ENCODE measurements around the gene RAX2. TPM values are rescaled to one million over a fixed set of nuclear protein-coding genes. Genes with fewer than 3 reads are reported as not detected.

The RAX2 gene
- total RNA-seq, 2 experiments from 2014 or later, result not detected

DNA sequence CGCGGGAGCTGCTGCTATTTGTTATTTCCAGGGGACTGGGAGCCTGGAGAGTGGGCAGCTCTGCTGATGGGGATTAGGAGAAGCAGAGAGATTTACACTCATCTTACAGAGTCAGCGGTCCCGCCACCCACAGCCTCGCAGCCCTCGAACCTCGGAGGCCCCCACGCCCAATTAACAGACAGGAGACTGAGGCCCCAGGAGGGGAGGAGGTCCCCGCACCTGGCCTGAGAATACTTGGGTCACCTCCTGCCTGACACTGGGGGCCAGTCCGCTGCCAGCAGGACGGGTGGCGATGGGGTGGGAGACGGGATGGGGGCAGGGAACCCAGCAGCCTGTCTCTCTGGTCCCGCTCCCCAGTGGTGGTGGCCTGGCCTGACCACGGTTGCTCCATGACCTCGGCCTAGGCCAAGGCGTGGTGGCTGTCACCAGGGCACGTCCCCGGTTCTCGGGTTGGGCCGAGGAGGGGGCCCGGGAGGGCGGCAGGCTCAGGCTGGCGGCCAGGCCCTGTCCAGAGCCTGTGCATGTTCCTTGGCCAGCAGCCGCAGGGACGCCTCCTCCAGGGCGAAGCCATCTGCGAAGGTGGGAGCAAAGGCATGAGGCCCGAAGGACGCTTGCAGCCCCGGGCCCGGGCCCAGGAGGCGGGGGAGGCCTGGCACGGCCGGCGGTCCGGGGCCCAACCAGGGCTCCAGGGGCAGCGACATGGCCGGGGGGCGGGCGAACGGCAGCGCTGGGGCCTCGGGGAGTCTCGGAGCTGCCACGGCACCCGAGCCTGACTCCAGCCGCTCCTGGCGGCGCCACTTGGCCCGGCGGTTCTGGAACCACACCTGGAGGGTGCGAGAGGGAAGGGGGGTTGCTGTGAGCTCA is 1.7 kb downstream of the RAX2 start:
- ATAC-seq (ENCODE audit: poor library complexity), result no peak
- H3K4me3 Mint-ChIP-seq, result no peak overlapping the region

DNA sequence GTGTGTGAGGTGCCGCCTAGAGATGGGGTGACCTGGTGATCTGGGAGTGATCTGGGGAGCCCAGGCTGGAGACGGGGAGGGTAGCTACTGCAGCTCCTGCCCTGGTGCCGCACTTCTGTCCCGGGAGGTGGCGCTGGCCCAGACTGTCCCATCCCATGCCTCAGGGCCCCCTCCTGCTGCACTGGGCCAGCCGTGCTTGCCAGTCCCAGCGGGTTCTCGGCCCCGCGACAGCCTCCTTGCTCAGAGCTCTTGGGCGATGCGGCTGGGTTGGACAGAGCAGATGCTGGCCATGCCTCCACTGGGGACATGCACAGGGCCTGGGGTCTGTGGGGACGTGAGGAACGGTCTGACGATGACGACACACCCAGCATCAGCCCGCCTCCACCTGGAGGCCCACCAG is 2.5 kb downstream of the RAX2 start:
- H3K4me1 Mint-ChIP-seq (ENCODE audit: low read depth), result peaks cover 5% of the 10 kb centered on the region
- peaks cover 31% of the 10 kb centered on the region for H3K36me3 Mint-ChIP-seq (ENCODE audit: low read depth)
- H3K4me1 ChIP-seq (ENCODE audit: insufficient read depth, low read length), result peaks cover 18% of the 10 kb centered on the region
- POLR2A ChIA-PET, result no interaction called here
- DNase-seq (no peak), ATAC-seq (ENCODE audit: poor library complexity) (no peak)
- H3K27ac ChIP-seq (ENCODE audit: low read depth in 1 of 2, low read length in 2 of 2), result no peak overlapping the region
- H3K4me3 ChIP-seq (ENCODE audit: low read length), result no peak overlapping the region
- no peak overlapping the region for H3K4me3 Mint-ChIP-seq
- intact Hi-C loops (cut with DNase I, micrococcal nuclease), result loop anchor here in 1 of 2 experiments (10.0 kb wide), 1 partner anchor 335 kb away; no protein-coding TSS in a partner anchor
- CTCF ChIA-PET, result no interaction called here
- TF ChIP-seq, protein P1, sequence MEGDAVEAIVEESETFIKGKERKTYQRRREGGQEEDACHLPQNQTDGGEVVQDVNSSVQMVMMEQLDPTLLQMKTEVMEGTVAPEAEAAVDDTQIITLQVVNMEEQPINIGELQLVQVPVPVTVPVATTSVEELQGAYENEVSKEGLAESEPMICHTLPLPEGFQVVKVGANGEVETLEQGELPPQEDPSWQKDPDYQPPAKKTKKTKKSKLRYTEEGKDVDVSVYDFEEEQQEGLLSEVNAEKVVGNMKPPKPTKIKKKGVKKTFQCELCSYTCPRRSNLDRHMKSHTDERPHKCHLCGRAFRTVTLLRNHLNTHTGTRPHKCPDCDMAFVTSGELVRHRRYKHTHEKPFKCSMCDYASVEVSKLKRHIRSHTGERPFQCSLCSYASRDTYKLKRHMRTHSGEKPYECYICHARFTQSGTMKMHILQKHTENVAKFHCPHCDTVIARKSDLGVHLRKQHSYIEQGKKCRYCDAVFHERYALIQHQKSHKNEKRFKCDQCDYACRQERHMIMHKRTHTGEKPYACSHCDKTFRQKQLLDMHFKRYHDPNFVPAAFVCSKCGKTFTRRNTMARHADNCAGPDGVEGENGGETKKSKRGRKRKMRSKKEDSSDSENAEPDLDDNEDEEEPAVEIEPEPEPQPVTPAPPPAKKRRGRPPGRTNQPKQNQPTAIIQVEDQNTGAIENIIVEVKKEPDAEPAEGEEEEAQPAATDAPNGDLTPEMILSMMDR (IDR thresholded peaks at IDR 0.05), result no peak
- no peaks in the 10 kb centered on the region for H3K27me3 Mint-ChIP-seq
- no peaks in the 10 kb centered on the region for H3K27me3 ChIP-seq (ENCODE audit: control insufficient read depth in 1 of 2, insufficient read depth in 2 of 2, low read length in 2 of 2)
- peaks cover 38% of the 10 kb centered on the region for H3K36me3 ChIP-seq (ENCODE audit: insufficient read depth, low read length)
- no peaks in the 10 kb centered on the region for H3K9me3 ChIP-seq (ENCODE audit: control insufficient read depth in 1 of 2, insufficient read depth in 1 of 2, low read length in 2 of 2)
- H3K27ac Mint-ChIP-seq, result no peak overlapping the region
- H3K9me3 Mint-ChIP-seq, result no peaks in the 10 kb centered on the region

More for the DNA sequence above, 1.7 kb downstream of the RAX2 start:
- TF ChIP-seq, protein P1 (IDR thresholded peaks at IDR 0.05), result no peak
- Histone ChIP-seq H3K4me3 (ENCODE audit: low read length) (no peak overlapping the region), H3K27ac (ENCODE audit: low read depth in 1 of 2, low read length in 2 of 2) (no peak overlapping the region), H3K9me3 (ENCODE audit: control insufficient read depth in 1 of 2, insufficient read depth in 1 of 2, low read length in 2 of 2) (no peaks in the 10 kb centered on the region), H3K27me3 (ENCODE audit: control insufficient read depth in 1 of 2, insufficient read depth in 2 of 2, low read length in 2 of 2) (no peaks in the 10 kb centered on the region), H3K36me3 (ENCODE audit: insufficient read depth, low read length) (peaks cover 32% of the 10 kb centered on the region), H3K4me1 (ENCODE audit: insufficient read depth, low read length) (peaks cover 14% of the 10 kb centered on the region)
- CTCF ChIA-PET, result no interaction called here
- Mint-ChIP-seq H3K9me3 (no peaks in the 10 kb centered on the region), H3K4me1 (ENCODE audit: low read depth) (peaks cover 5% of the 10 kb centered on the region), H3K27me3 (no peaks in the 10 kb centered on the region), H3K27ac (no peak overlapping the region), H3K36me3 (ENCODE audit: low read depth) (peaks cover 31% of the 10 kb centered on the region)
- POLR2A ChIA-PET, result no interaction called here
- intact Hi-C loops (cut with DNase I, micrococcal nuclease), result no loop called here
- no peak for DNase-seq

DNA sequence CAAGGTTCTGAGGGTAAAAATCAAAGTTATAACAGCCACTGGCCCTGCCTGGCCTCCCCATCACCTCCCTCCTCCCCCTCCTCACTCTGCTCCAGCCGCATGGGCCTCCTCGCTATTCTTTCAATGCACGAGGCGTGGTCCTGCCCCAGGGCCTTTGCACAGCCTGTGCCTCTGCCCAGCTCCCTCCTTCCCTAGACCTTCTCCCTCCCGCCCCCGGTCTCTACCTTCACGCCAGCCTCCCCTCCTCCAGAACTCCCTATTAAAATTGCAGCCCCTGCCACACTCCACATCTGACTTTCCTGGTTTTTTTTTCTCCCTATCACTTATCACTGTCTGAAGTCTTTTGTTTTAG is 3.3 kb downstream of the RAX2 start:
- H3K27me3 Mint-ChIP-seq, result no peaks in the 10 kb centered on the region
- no peak overlapping the region for H3K27ac ChIP-seq (ENCODE audit: low read depth in 1 of 2, low read length in 2 of 2)
- H3K27me3 ChIP-seq (ENCODE audit: control insufficient read depth in 1 of 2, insufficient read depth in 2 of 2, low read length in 2 of 2), result no peaks in the 10 kb centered on the region
- no peak overlapping the region for H3K27ac Mint-ChIP-seq
- no peaks in the 10 kb centered on the region for H3K9me3 Mint-ChIP-seq
- peaks cover 38% of the 10 kb centered on the region for H3K36me3 ChIP-seq (ENCODE audit: insufficient read depth, low read length)
- no peak overlapping the region for H3K4me3 ChIP-seq (ENCODE audit: low read length)
- POLR2A ChIA-PET, result no interaction called here
- H3K4me1 Mint-ChIP-seq (ENCODE audit: low read depth), result peaks cover 5% of the 10 kb centered on the region
- TF ChIP-seq, protein P1 (IDR thresholded peaks at IDR 0.05), result no peak
- intact Hi-C loops (cut with DNase I, micrococcal nuclease), result loop anchor here in 1 of 2 experiments (10.0 kb wide), 1 partner anchor 334 kb away; no protein-coding TSS in a partner anchor
- CTCF ChIA-PET, result no interaction called here
- DNase-seq, result no peak
- H3K36me3 Mint-ChIP-seq (ENCODE audit: low read depth), result peaks cover 31% of the 10 kb centered on the region
- no peak overlapping the region for H3K4me3 Mint-ChIP-seq
- ATAC-seq (ENCODE audit: poor library complexity), result no peak
- H3K9me3 ChIP-seq (ENCODE audit: control insufficient read depth in 1 of 2, insufficient read depth in 1 of 2, low read length in 2 of 2), result no peaks in the 10 kb centered on the region
- H3K4me1 ChIP-seq (ENCODE audit: insufficient read depth, low read length), result peaks cover 21% of the 10 kb centered on the region
